Tibial artery (tissue), 4 donors: Measurements from ENCODE around the gene TGM1.

Experiments
- DNase-seq, 2 donors: peaks; one replicate each; pipeline ENCODE4 v3.0.0-alpha.2; 2019
- H3K27ac ChIP-seq, 2 donors: fragments of 200-600 bp; sonication (generic) in 1 of 2; 1 replicate in 1 of 2; 2 replicates in 1 of 2; pipeline ENCODE4 v1.5.1; 2018 to 2019; ENCODE audit warnings: mild to moderate bottlenecking in 1 of 2
- H3K27me3 ChIP-seq, 2 donors: fragments of 200-600 bp; sonication (generic) in 1 of 2; one replicate each; pipeline versions ENCODE4 v1.5.1 to v1.6.0; 2016 to 2019
- H3K36me3 ChIP-seq, 3 donors: fragments of 200-600 bp; sonication (generic) in 2 of 3; one replicate each; pipeline ENCODE4 v1.5.1; 2016 to 2019; ENCODE audit warnings: mild to moderate bottlenecking in 2 of 3
- H3K4me1 ChIP-seq, 4 donors: fragments of 200-600 bp; sonication (generic) in 2 of 4; 1 replicate in 3 of 4; 2 replicates in 1 of 4; pipeline ENCODE4 v1.5.1; 2016 to 2019
- H3K4me3 ChIP-seq, 2 donors: fragments of 200-600 bp; sonication (generic) in 1 of 2; 1 replicate in 1 of 2; 2 replicates in 1 of 2; pipeline ENCODE4 v1.5.1; 2018 to 2019; ENCODE audit warnings: mild to moderate bottlenecking in 2 of 2
- H3K9me3 ChIP-seq, 3 donors: fragments of 200-600 bp; sonication (generic) in 1 of 3; one replicate each; pipeline ENCODE4 v1.5.1; 2016 to 2019
- CTCF ChIP-seq, 2 experiments: fragments of 200-600 bp in 1 of 2; fragments of 450-650 bp in 1 of 2; IDR thresholded peaks; one replicate each; pipeline ENCODE4 v1.5.1; 2017 to 2019; ENCODE audit warnings: antibody characterized with exemption in 2 of 2, mild to moderate bottlenecking in 1 of 2, moderate library complexity in 1 of 2
- intact Hi-C: fragments of 100-400 bp; cut with DNase I; formaldehyde crosslinking; loops from one replicate; pipeline ENCODE4 v1.15.0; 2023; ENCODE audit warnings: low total_unique reads

TGM1 gene

GRCh38 chr14:24261969-24262327, 1.0 kb downstream of the TGM1 start:
- no peaks in the 10 kb centered on the region for H3K27me3 ChIP-seq
- no peak overlapping the region for H3K4me3 ChIP-seq
- no peak for TF ChIP-seq CTCF (IDR thresholded peaks at IDR 0.05)
- peaks cover 0 to 13% (median 10%) of the 10 kb centered on the region in 4 donors for H3K4me1 ChIP-seq
- intact Hi-C loops, result no loop called here
- no peak overlapping the region for H3K27ac ChIP-seq
- peaks cover 9 to 26% (median 18%) of the 10 kb centered on the region in 3 donors for H3K36me3 ChIP-seq
- DNase-seq, result no peak
- H3K9me3 ChIP-seq, result no peaks in the 10 kb centered on the region

GRCh38 chr14:24261256-24261968, 1.6 kb downstream of the TGM1 start:
- no peak for TF ChIP-seq CTCF (IDR thresholded peaks at IDR 0.05)
- DNase-seq, result no peak
- H3K36me3 ChIP-seq, result peaks cover 3 to 20% (median 12%) of the 10 kb centered on the region in 3 donors
- intact Hi-C loops, result no loop called here
- no peaks in the 10 kb centered on the region for H3K27me3 ChIP-seq
- no peaks in the 10 kb centered on the region for H3K9me3 ChIP-seq
- no peak overlapping the region for H3K4me3 ChIP-seq
- H3K4me1 ChIP-seq, result peaks cover 0 to 13% (median 10%) of the 10 kb centered on the region in 4 donors
- H3K27ac ChIP-seq, result no peak overlapping the region

GRCh38 chr14:24260780-24261157, 2.2 kb downstream of the TGM1 start:
- Histone ChIP-seq H3K36me3 (peaks cover 0 to 14% (median 7%) of the 10 kb centered on the region in 3 donors), H3K27ac (no peak overlapping the region), H3K4me3 (no peak overlapping the region), H3K9me3 (no peaks in the 10 kb centered on the region), H3K4me1 (peaks cover 0 to 13% (median 10%) of the 10 kb centered on the region in 4 donors), H3K27me3 (no peaks in the 10 kb centered on the region)
- no peak for DNase-seq
- intact Hi-C loops, result no loop called here
- no peak for TF ChIP-seq CTCF (IDR thresholded peaks at IDR 0.05)

GRCh38 chr14:24260026-24260779, 2.8 kb downstream of the TGM1 start:
- peaks cover 0 to 13% (median 10%) of the 10 kb centered on the region in 4 donors for H3K4me1 ChIP-seq
- H3K27ac ChIP-seq, result no peak overlapping the region
- intact Hi-C loops, result no loop called here

More at GRCh38 chr14:24260026-24260779, 2.8 kb downstream of the TGM1 start:
- peak in 1 of 2 donors; percentile 50 for DNase-seq
- no peaks in the 10 kb centered on the region for H3K9me3 ChIP-seq
- no peak for TF ChIP-seq CTCF (IDR thresholded peaks at IDR 0.05)
- no peak overlapping the region for H3K4me3 ChIP-seq
- H3K27me3 ChIP-seq, result no peaks in the 10 kb centered on the region
- H3K36me3 ChIP-seq, result peaks cover 0 to 11% (median 2%) of the 10 kb centered on the region in 3 donors
